ENCODE results near the gene TUBB3.

Gene TUBB3

GRCh38 chr16:89919535-89920406, 3.4 kb upstream of the TUBB3 start:
- DNase-seq (ENCODE audit: low read depth in 2 of 2), result no peak
- no peak overlapping the region for H3K4me3 ChIP-seq (replicated peaks in 1 of 2; ENCODE audit: low read depth in 2 of 2, low read length in 2 of 2)
- TF ChIP-seq, protein P1, sequence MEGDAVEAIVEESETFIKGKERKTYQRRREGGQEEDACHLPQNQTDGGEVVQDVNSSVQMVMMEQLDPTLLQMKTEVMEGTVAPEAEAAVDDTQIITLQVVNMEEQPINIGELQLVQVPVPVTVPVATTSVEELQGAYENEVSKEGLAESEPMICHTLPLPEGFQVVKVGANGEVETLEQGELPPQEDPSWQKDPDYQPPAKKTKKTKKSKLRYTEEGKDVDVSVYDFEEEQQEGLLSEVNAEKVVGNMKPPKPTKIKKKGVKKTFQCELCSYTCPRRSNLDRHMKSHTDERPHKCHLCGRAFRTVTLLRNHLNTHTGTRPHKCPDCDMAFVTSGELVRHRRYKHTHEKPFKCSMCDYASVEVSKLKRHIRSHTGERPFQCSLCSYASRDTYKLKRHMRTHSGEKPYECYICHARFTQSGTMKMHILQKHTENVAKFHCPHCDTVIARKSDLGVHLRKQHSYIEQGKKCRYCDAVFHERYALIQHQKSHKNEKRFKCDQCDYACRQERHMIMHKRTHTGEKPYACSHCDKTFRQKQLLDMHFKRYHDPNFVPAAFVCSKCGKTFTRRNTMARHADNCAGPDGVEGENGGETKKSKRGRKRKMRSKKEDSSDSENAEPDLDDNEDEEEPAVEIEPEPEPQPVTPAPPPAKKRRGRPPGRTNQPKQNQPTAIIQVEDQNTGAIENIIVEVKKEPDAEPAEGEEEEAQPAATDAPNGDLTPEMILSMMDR (IDR thresholded peaks at IDR 0.05; ENCODE audit: low read depth, low read length), result no peak

DNA sequence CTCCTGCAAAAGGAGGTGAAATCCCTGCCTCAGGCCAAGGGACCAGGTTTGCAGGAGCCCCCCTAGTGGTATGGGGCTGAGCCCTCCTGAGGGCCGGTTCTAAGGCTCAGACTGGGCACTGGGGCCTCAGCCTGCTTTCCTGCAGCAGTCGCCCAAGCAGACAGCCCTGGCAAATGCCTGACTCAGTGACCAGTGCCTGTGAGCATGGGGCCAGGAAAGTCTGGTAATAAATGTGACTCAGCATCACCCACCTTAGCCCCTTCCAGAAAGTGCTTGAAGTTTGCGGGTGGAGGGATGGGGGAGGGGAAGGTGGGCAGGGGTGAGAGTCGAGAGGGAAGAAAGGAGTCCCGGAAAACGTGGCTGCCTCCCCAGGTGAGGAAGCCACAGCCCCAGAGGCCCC, 2.4 kb upstream of the TUBB3 start:
- H3K4me3 ChIP-seq (replicated peaks in 1 of 2; ENCODE audit: low read depth in 2 of 2, low read length in 2 of 2), result no peak overlapping the region

GRCh38 chr16:89921131-89921701, 1.9 kb upstream of the TUBB3 start:
- DNase-seq (ENCODE audit: low read depth in 2 of 2), result no peak
- TF ChIP-seq, protein P1 (IDR thresholded peaks at IDR 0.05; ENCODE audit: low read depth, low read length), result no peak
- peak overlapping the region; percentile 25 to 85 for H3K4me3 ChIP-seq (replicated peaks in 1 of 2; ENCODE audit: low read depth in 2 of 2, low read length in 2 of 2)

More for the DNA sequence above, 2.4 kb upstream of the TUBB3 start:
- TF ChIP-seq, protein P1 (IDR thresholded peaks at IDR 0.05; ENCODE audit: low read depth, low read length), result no peak
- peak; percentile 24 to 40 for DNase-seq (ENCODE audit: low read depth in 2 of 2)

- TF ChIP-seq, protein P1 (IDR thresholded peaks at IDR 0.05; ENCODE audit: low read depth, low read length), result no peak
- DNase-seq (ENCODE audit: low read depth in 2 of 2), result peak; percentile 94 to 97
These were observed 1.3 kb upstream of the TUBB3 start for GRCh38 chr16:89921702-89922476.

GRCh38 chr16:89922477-89922883, 662 bp upstream of the TUBB3 start:
- peak; percentile 93 to 96 for DNase-seq (ENCODE audit: low read depth in 2 of 2)
- H3K4me3 ChIP-seq (replicated peaks in 1 of 2; ENCODE audit: low read depth in 2 of 2, low read length in 2 of 2), result peak overlapping the region; percentile 76 to 85

More at GRCh38 chr16:89921702-89922476, 1.3 kb upstream of the TUBB3 start:
- peak overlapping the region; percentile 76 to 85 for H3K4me3 ChIP-seq (replicated peaks in 1 of 2; ENCODE audit: low read depth in 2 of 2, low read length in 2 of 2)

More at GRCh38 chr16:89922477-89922883, 662 bp upstream of the TUBB3 start:
- TF ChIP-seq, protein P1 (IDR thresholded peaks at IDR 0.05; ENCODE audit: low read depth, low read length), result no peak
